Neural progenitor cell (in vitro differentiated cells): ENCODE results near the gene OR10V1. TPM values are rescaled to one million over a fixed set of nuclear protein-coding genes. Genes with fewer than 3 reads are reported as not detected.

Source experiments
- DNase-seq: peaks from one replicate; pipeline ENCODE4 v3.0.0-alpha.2; 2016; ENCODE audit warnings: low spot score
- H2AFZ ChIP-seq: fragments of 200-600 bp; sonication (generic); replicated peaks from 2 replicates; pipeline ENCODE4 v1.6.1; 2016; ENCODE audit warnings: antibody characterized with exemption
- H3F3A ChIP-seq: fragments of 200-600 bp; sonication (generic); 2 replicates; pipeline ENCODE4 v1.6.1; 2016; ENCODE audit warnings: antibody characterized with exemption, low read depth
- H3K27ac ChIP-seq: fragments of 200-600 bp; sonication (generic); 2 replicates; pipeline ENCODE4 v1.5.1; 2016; ENCODE audit warnings: mild to moderate bottlenecking
- H3K27me3 ChIP-seq: fragments of 200-600 bp; sonication (generic); 2 replicates; pipeline ENCODE4 v1.6.1; 2016; ENCODE audit warnings: mild to moderate bottlenecking, moderate library complexity
- H3K36me3 ChIP-seq: fragments of 200-600 bp; sonication (generic); 2 replicates; pipeline ENCODE4 v1.5.1; 2016
- H3K4me1 ChIP-seq: fragments of 200-600 bp; sonication (generic); 2 replicates; pipeline ENCODE4 v1.6.1; 2016; ENCODE audit warnings: mixed run types
- H3K4me2 ChIP-seq: fragments of 200-600 bp; sonication (generic); 2 replicates; pipeline ENCODE4 v1.6.1; 2016
- H3K4me3 ChIP-seq: fragments of 200-600 bp; sonication (generic); 2 replicates; pipeline ENCODE4 v1.5.1; 2016
- H3K79me2 ChIP-seq: fragments of 200-600 bp; sonication (generic); 2 replicates; pipeline ENCODE4 v1.6.1; 2016; ENCODE audit warnings: low read depth
- H3K9ac ChIP-seq: fragments of 200-600 bp; sonication (generic); 2 replicates; pipeline ENCODE4 v1.6.1; 2016
- H3K9me3 ChIP-seq: fragments of 200-600 bp; sonication (generic); 2 replicates; pipeline ENCODE4 v1.5.1; 2016; ENCODE audit warnings: low read depth
- H4K20me1 ChIP-seq: fragments of 200-600 bp; sonication (generic); 2 replicates; pipeline ENCODE4 v1.6.1; 2016; ENCODE audit warnings: low read depth
- H3K27ac Mint-ChIP-seq: 3 replicates; pipeline ENCODE4 v1.8.0; 2021; ENCODE audit warnings: mixed read lengths
- H3K27me3 Mint-ChIP-seq: 2 replicates; pipeline ENCODE4 v1.8.0; 2022; ENCODE audit warnings: low read depth, mild to moderate bottlenecking, inconsistent platforms, moderate library complexity, mixed read lengths; ENCODE audit not compliant: insufficient read depth
- H3K36me3 Mint-ChIP-seq: 3 replicates; pipeline ENCODE4 v1.8.0; 2021; ENCODE audit warnings: mixed read lengths
- H3K4me1 Mint-ChIP-seq: 3 replicates; pipeline ENCODE4 v1.8.0; 2021; ENCODE audit warnings: mixed read lengths
- H3K4me3 Mint-ChIP-seq: 3 replicates; pipeline ENCODE4 v1.8.0; 2021; ENCODE audit warnings: mild to moderate bottlenecking, moderate library complexity, mixed read lengths
- H3K9me3 Mint-ChIP-seq: 3 replicates; pipeline ENCODE4 v1.8.0; 2020; ENCODE audit warnings: mixed read lengths
- EZH2 ChIP-seq: fragments of 200-600 bp; sonication (generic); IDR thresholded peaks from 2 replicates; pipeline ENCODE4 v1.6.1; 2017; ENCODE audit warnings: antibody characterized with exemption, mild to moderate bottlenecking, moderate library complexity
- EZH2phosphoT487 ChIP-seq: fragments of 200-600 bp; sonication (generic); IDR thresholded peaks from 2 replicates; pipeline ENCODE4 v1.6.1; 2017; ENCODE audit warnings: antibody characterized with exemption
- total RNA-seq: library from RNA; depleted of rRNA; stranded (reverse); fragments of >200 nt; gene quantifications from 2 replicates; pipeline ENCODE4 v1.2.3, GENCODE V29; 2015; ENCODE audit warnings: low replicate concordance
- TF ChIP-seq, protein P1 (sequence below): fragments of 200-600 bp; sonication (generic); IDR thresholded peaks from 2 replicates; pipeline ENCODE4 v1.5.1; 2017; ENCODE audit warnings: antibody characterized with exemption, mild to moderate bottlenecking

Gene OR10V1
- total RNA-seq, 1 donor from 2014 or later: not detected

DNA sequence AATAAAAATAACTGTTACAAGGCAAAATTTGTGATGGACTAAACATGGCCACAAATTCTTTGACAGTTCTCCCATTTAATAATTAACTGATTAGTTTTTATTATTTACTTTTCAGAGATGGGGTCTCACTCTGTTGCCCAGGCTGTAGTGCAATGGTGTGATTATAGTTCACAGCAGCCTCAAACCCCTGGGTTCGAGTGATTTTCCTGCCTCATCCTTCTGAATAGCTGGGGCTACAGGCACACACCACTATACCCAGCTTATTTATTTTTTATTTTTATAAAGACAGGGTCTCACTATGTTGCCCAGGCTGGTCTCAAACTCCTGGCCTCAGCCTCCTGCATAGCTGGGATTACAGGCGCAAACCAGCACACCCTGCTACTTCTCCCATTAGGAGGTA is 40.4 kb downstream of the OR10V1 start:
- Mint-ChIP-seq H3K36me3 (peaks cover 2% of the 10 kb centered on the region), H3K4me3 (no peak overlapping the region), H3K27me3 (peaks cover 2% of the 10 kb centered on the region), H3K9me3 (no peaks in the 10 kb centered on the region), H3K27ac (no peak overlapping the region), H3K4me1 (peaks cover 7% of the 10 kb centered on the region)
- H3K4me2 ChIP-seq: no peak overlapping the region
- no peaks in the 10 kb centered on the region for H3K36me3 ChIP-seq
- no peaks in the 10 kb centered on the region for H3K9me3 ChIP-seq
- H3K9ac ChIP-seq: no peak overlapping the region
- no peaks in the 10 kb centered on the region for H4K20me1 ChIP-seq
- DNase-seq: no peak
- no peak overlapping the region for H2AFZ ChIP-seq
- TF ChIP-seq EZH2phosphoT487 (no peak), EZH2 (no peak)
- TF ChIP-seq, protein P1, sequence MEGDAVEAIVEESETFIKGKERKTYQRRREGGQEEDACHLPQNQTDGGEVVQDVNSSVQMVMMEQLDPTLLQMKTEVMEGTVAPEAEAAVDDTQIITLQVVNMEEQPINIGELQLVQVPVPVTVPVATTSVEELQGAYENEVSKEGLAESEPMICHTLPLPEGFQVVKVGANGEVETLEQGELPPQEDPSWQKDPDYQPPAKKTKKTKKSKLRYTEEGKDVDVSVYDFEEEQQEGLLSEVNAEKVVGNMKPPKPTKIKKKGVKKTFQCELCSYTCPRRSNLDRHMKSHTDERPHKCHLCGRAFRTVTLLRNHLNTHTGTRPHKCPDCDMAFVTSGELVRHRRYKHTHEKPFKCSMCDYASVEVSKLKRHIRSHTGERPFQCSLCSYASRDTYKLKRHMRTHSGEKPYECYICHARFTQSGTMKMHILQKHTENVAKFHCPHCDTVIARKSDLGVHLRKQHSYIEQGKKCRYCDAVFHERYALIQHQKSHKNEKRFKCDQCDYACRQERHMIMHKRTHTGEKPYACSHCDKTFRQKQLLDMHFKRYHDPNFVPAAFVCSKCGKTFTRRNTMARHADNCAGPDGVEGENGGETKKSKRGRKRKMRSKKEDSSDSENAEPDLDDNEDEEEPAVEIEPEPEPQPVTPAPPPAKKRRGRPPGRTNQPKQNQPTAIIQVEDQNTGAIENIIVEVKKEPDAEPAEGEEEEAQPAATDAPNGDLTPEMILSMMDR: no peak
- no peaks in the 10 kb centered on the region for H3K27me3 ChIP-seq
- H3K4me1 ChIP-seq: no peaks in the 10 kb centered on the region
- H3F3A ChIP-seq: peaks cover 20% of the 10 kb centered on the region
- no peak overlapping the region for H3K4me3 ChIP-seq
- H3K27ac ChIP-seq: no peak overlapping the region
- peaks cover 2% of the 10 kb centered on the region for H3K79me2 ChIP-seq

DNA sequence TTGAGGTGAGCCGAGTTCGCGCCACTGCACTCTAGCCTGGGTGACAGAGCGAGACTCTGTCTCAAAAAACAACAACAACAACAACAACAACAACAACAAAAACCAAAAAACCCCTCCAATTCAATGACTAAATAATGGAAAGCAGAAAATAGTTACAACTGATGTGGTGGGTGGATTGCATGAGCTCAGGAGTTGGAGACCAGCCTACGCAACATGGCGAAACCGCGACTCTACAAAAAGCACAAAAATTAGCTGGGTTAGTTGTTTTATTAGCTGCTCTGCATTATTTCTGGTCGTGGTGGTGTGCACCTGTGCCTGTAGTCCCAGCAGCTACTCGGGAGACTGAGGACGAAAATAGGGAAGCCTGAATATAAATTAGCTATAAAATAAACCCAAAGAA is 42.2 kb downstream of the OR10V1 start:
- H3K4me3 ChIP-seq: no peak overlapping the region
- no peaks in the 10 kb centered on the region for H3K9me3 ChIP-seq
- peaks cover 25% of the 10 kb centered on the region for H3F3A ChIP-seq
- Mint-ChIP-seq H3K27me3 (peaks cover 2% of the 10 kb centered on the region), H3K4me1 (peaks cover 16% of the 10 kb centered on the region), H3K27ac (no peak overlapping the region), H3K4me3 (peak overlapping the region; percentile 58), H3K36me3 (peaks cover 5% of the 10 kb centered on the region), H3K9me3 (no peaks in the 10 kb centered on the region)
- H2AFZ ChIP-seq: no peak overlapping the region
- H3K36me3 ChIP-seq: peaks cover under 1% of the 10 kb centered on the region
- H3K27me3 ChIP-seq: no peaks in the 10 kb centered on the region
- no peaks in the 10 kb centered on the region for H3K4me1 ChIP-seq
- peaks cover 20% of the 10 kb centered on the region for H3K79me2 ChIP-seq
- no peak for TF ChIP-seq EZH2
- TF ChIP-seq, protein P1: no peak
- TF ChIP-seq EZH2phosphoT487: no peak
- DNase-seq: no peak
- no peak overlapping the region for H3K9ac ChIP-seq
- no peak overlapping the region for H3K27ac ChIP-seq
- peaks cover 14% of the 10 kb centered on the region for H4K20me1 ChIP-seq
- no peak overlapping the region for H3K4me2 ChIP-seq

DNA sequence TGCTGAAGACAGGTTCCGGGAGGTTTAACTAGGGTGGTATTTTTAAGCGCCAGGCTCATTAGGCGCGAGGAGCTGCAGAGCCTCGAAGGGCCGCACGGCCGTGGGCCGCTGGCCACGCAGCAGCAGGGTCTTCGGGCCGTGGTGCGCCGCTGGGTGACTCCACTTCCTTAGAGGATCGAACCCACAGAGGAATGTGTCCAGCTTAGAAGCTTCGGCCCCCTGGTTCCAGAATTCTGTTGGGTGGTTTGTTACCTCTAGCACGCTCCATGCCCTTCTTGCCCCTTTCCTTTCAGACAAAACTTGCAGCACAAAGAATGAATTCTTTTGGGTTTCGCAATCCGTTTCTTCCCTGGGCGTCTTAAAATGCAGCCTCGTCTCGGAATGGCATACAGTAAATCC is 44.0 kb downstream of the OR10V1 start:
- TF ChIP-seq EZH2phosphoT487 (no peak), EZH2 (no peak)
- TF ChIP-seq, protein P1: no peak
- peak overlapping the region; percentile 94 for H3K4me3 Mint-ChIP-seq
- Histone ChIP-seq H3F3A (peaks cover 25% of the 10 kb centered on the region), H3K9me3 (no peaks in the 10 kb centered on the region), H3K9ac (peak overlapping the region; percentile 43), H3K27ac (peak overlapping the region; percentile 98), H3K79me2 (peaks cover 26% of the 10 kb centered on the region), H3K36me3 (peaks cover 5% of the 10 kb centered on the region), H3K4me3 (peak overlapping the region; percentile 93), H3K27me3 (no peaks in the 10 kb centered on the region), H3K4me1 (no peaks in the 10 kb centered on the region), H4K20me1 (peaks cover 14% of the 10 kb centered on the region), H3K4me2 (peak overlapping the region; percentile 74), H2AFZ (peak overlapping the region; percentile 60)
- no peaks in the 10 kb centered on the region for H3K9me3 Mint-ChIP-seq
- H3K4me1 Mint-ChIP-seq: peaks cover 16% of the 10 kb centered on the region
- peaks cover 2% of the 10 kb centered on the region for H3K27me3 Mint-ChIP-seq
- H3K36me3 Mint-ChIP-seq: peaks cover 8% of the 10 kb centered on the region
- peak overlapping the region; percentile 96 for H3K27ac Mint-ChIP-seq
- DNase-seq: no peak
